ENCODE measurements around the gene CDK3. TPM values are rescaled to one million over a fixed set of nuclear protein-coding genes. Genes with fewer than 3 reads are reported as not detected.

The CDK3 gene
- total RNA-seq, 1 experiment from 2014 or later: 7.1 TPM

GRCh38 chr17:76024353-76024752 lies 23.7 kb downstream of the CDK3 start:
- H3K4me2 ChIP-seq (ENCODE audit: low read length): no peak overlapping the region
- H3K36me3 ChIP-seq (ENCODE audit: control insufficient read depth in 1 of 2, insufficient read depth in 2 of 2, low read length in 2 of 2): peaks cover 15 to 19% of the 10 kb centered on the region in 2 experiments
- ChIA-PET POLR2A (no interaction called here), CTCF (no interaction called here), RAD21 (ENCODE audit: low non-redundant PET in 1 of 2, low total read pairs in 2 of 2, uncharacterized antibody in 2 of 2, unreplicated experiment in 2 of 2) (interaction anchor here in 1 of 2 experiments (0.6 kb wide), 1 partner anchor 152 kb away, joined by 3 read pairs; no protein-coding TSS in a partner anchor)
- no peaks in the 10 kb centered on the region for H3K9me3 ChIP-seq (ENCODE audit: control insufficient read depth in 1 of 2, insufficient read depth in 1 of 2, low read depth in 1 of 2, low read length in 2 of 2)
- intact Hi-C loops (cut with micrococcal nuclease): no loop called here
- no peaks in the 10 kb centered on the region for H3K27me3 ChIP-seq (ENCODE audit: insufficient read depth, low read length)
- no peak overlapping the region for H3K4me3 ChIP-seq (replicated peaks in 1 of 2; ENCODE audit: low read depth in 1 of 2, low read length in 2 of 2)
- peaks cover 25 to 39% of the 10 kb centered on the region in 2 experiments for H3K4me1 ChIP-seq (ENCODE audit: control insufficient read depth in 1 of 2, insufficient read depth in 2 of 2, low read length in 2 of 2)
- no peak overlapping the region; the same call in 1 of the 2 replicates for H3K27ac ChIP-seq (ENCODE audit: low read depth, low read length)
- no peak overlapping the region for H3K9ac ChIP-seq (ENCODE audit: low read length)
- BruUV-seq (replicated peaks): no TSS peak
- H4K20me1 ChIP-seq (ENCODE audit: insufficient read depth): no peaks in the 10 kb centered on the region
- H3K9me2 ChIP-seq (ENCODE audit: insufficient read depth): no peaks in the 10 kb centered on the region
- H2AFZ ChIP-seq (ENCODE audit: low read depth, low read length, poor library complexity, severe bottlenecking): no peak overlapping the region
- no peak for DNase-seq (ENCODE audit: low read depth, low spot score)
- H3K79me2 ChIP-seq (ENCODE audit: insufficient read depth, low read length): peaks cover 36% of the 10 kb centered on the region
- no peak for TF ChIP-seq ATF3 (IDR thresholded peaks at IDR 0.05)
- TF ChIP-seq REST (IDR thresholded peaks at IDR 0.05; ENCODE audit: low read depth): no peak
- TF ChIP-seq CTCF (IDR thresholded peaks at IDR 0.05 in 2 of 3, conservative IDR thresholded peaks at IDR 0.05 in 1 of 3; ENCODE audit: borderline replicate concordance in 1 of 3, insufficient read depth in 1 of 3, low read depth in 2 of 3, low read length in 2 of 3): no peak
- no peak for TF ChIP-seq SP1 (IDR thresholded peaks at IDR 0.05; ENCODE audit: low read depth)
- no peak for TF ChIP-seq ZNF274 (IDR thresholded peaks at IDR 0.05; ENCODE audit: low read depth, low read length)
- no peak for ATAC-seq
